ENCODE measurements around the gene ETS2.
"Not testable (repeated sequence)": the region's sequence is repeated elsewhere in the genome, so short reads cannot be mapped to it uniquely, and the experiment has no call there.

The ETS2 gene

GRCh38 chr21:38819051-38819718 lies 13.5 kb downstream of the ETS2 start:
- DNase-seq = no peak

GRCh38 chr21:38819719-38820159 lies 14.0 kb downstream of the ETS2 start:
- no peak for DNase-seq

GRCh38 chr21:38820471-38821239 lies 14.9 kb downstream of the ETS2 start:
- DNase-seq = no peak

GRCh38 chr21:38821248-38821647 lies 15.5 kb downstream of the ETS2 start:
- DNase-seq = no peak

GRCh38 chr21:38821959-38822682 lies 16.4 kb downstream of the ETS2 start:
- DNase-seq = no peak

GRCh38 chr21:38822778-38823238 lies 17.1 kb downstream of the ETS2 start:
- DNase-seq = no peak

- no peak for DNase-seq
Measured at GRCh38 chr21:38823737-38824123, 18.0 kb downstream of the ETS2 start.

GRCh38 chr21:38824124-38824822 lies 18.5 kb downstream of the ETS2 start:
- DNase-seq = no peak

GRCh38 chr21:38825269-38825668 lies 19.5 kb downstream of the ETS2 start:
- DNase-seq = no peak

GRCh38 chr21:38825921-38826320 lies 20.2 kb downstream of the ETS2 start:
- DNase-seq = no peak

GRCh38 chr21:38828111-38828510 lies 22.4 kb downstream of the ETS2 start:
- not testable (repeated sequence) for DNase-seq

- no peak for DNase-seq
Measured at GRCh38 chr21:38830671-38831525, 25.2 kb downstream of the ETS2 start.

- DNase-seq = no peak
Measured at GRCh38 chr21:38831526-38832467, 26.1 kb downstream of the ETS2 start.

GRCh38 chr21:38832664-38833063 lies 26.9 kb downstream of the ETS2 start:
- no peak for DNase-seq

- DNase-seq = no peak
Measured at GRCh38 chr21:38833117-38833516, 27.4 kb downstream of the ETS2 start.

- DNase-seq = no peak
Measured at GRCh38 chr21:38834725-38835124, 29.0 kb downstream of the ETS2 start.

GRCh38 chr21:38837806-38838461 lies 32.2 kb downstream of the ETS2 start:
- no peak for DNase-seq

- DNase-seq = no peak
Measured at GRCh38 chr21:38838598-38839327, 33.0 kb downstream of the ETS2 start.

Measured in activated T-cell treated with anti-CD3 and anti-CD28 coated beads for 4 hours (primary cell).